Measurements from ENCODE around the gene KAT7.
"Not testable (repeated sequence)": the region's sequence is repeated elsewhere in the genome, so short reads cannot be mapped to it uniquely, and the experiment has no call there.

The KAT7 gene

GRCh38 chr17:49814781-49815529 lies 26.5 kb downstream of the KAT7 start:
- no peak for DNase-seq

DNA sequence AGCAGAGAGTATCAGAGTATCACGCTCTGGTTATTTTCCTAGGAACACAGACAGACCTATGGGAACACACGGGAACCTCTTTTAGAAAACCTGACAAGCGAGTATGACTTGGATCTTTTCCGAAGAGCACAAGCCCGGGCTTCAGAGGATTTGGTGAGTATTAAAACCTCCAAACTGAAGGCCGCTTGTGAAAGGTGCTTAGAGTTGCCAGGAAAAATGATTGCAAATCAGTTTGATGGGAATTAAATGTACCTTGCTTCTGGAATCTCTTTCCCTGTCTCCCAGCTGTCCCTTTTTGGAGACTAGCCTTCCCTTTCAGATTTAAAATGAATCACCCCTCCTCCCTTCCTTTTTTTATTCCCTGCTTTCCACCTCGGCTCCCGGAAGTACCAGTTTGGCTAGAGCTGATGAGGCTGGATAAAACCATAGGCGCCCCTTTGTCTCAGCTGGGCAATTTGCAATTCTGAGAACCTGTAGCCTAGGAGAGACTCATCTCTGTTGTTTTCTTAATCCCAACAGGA lies 27.3 kb downstream of the KAT7 start:
- no peak for DNase-seq

DNA sequence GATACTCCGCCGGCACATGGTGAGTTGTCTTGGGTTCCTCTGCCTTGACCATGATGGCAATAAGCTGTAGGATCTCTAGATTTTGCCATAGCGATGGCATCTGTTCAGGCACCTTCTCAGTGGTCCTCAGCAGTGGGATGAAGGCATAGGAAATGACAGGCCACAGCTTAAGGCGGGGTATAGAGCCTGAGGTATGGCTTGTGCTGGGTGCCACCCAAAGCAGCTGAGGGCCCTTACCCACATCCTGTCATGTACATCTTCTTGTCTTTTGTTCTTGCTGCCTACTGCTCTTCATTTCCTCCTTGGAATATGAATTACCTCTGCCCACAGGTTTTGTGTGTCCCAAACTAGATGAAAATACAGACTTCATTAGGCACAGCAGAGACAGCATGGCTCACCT lies 29.5 kb downstream of the KAT7 start:
- DNase-seq = no peak

DNA sequence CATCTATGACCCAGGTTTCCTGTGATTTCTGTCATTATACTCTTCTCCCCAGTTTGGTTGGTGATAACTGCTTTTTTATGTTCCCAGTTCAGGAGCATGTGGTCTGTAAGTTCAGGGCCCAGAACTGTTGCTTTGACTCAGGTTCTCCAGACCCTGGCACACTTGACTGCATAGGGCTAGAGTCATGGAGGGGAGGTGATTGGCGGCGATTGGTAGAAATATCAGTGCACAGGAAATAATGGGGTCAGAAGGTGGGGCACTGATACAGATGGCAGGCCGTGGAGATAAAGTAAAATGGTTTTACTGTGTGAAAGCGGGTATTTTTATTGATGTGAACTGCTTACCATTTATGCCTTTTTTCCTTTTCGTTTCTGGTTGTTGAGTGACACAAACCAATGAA lies 30.7 kb downstream of the KAT7 start:
- DNase-seq = no peak

GRCh38 chr17:49819651-49820050 lies 31.2 kb downstream of the KAT7 start:
- no peak for DNase-seq

DNA sequence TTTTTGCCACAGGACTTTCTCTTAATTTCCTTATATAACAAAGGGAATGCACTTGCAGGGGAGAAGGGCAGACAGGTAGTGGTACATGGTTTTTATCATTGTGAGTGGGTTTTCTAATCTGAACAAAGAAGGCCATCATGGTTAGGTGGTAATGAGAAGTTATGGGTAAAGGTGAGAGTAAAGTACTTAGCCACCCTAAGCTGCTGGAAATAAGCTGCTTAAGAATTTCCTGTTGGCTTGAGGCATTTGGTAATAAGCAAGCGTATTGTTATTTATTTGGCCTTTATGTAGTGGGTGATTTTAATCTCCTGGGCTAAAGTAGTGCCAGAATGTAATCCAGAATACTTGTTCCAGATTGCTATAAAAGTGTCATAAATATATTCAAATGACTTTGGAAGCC lies 32.3 kb downstream of the KAT7 start:
- no peak for DNase-seq

DNA sequence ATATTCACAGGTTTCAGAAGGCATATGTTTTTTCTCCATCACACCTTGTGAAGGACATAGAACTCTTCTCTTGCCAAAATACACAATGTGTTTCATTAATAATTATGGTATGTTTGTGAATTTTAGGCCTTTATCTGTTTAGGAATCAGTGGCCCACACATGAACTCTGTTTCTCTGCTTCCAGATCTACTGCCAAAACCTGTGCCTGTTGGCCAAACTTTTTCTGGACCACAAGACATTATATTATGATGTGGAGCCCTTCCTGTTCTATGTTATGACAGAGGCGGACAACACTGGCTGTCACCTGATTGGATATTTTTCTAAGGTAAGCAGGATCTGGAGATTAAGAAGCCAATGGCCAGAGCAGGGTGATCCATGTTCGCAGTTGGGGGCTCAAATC lies 33.0 kb downstream of the KAT7 start:
- no peak for DNase-seq

DNA sequence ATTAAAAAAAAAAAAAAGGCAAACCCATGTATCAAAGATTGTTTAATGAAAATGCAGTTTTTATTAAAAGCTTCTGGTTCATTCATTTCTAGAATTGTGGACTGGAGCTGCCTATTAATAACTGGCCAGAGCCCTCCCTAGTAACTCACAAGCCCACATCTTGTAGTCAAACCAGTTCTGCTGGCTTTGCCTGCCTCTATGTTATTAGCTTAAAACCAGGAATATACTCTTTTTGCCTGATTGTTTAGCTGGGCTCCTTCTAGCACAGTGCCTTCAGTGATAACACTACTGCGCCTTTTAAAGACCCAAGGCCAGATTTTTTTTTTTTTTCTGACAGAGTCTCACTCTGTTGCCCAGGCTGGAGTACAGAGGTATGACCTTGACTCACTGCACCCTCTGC lies 33.4 kb downstream of the KAT7 start:
- DNase-seq = no peak

GRCh38 chr17:49822829-49823228 lies 34.3 kb downstream of the KAT7 start:
- DNase-seq = no peak

DNA sequence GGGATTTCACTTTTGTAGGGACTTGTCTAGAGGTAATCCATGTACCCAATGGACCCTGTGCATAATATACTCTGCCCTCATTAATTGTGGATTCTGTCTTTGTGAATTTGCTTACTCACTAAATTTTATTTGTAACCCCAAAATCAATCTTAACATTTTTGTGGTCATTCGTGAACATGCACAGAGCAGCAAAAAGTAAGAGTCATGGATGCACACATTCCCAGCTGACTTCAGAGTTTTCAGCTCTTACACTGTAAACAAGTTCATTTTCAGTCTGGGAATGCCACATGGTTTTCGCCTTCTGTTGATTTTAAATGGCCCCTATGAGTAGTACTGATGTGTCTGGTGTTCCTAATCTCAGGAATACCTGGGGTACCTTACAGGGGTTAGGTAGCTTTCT lies 35.1 kb downstream of the KAT7 start:
- no peak for DNase-seq

DNA sequence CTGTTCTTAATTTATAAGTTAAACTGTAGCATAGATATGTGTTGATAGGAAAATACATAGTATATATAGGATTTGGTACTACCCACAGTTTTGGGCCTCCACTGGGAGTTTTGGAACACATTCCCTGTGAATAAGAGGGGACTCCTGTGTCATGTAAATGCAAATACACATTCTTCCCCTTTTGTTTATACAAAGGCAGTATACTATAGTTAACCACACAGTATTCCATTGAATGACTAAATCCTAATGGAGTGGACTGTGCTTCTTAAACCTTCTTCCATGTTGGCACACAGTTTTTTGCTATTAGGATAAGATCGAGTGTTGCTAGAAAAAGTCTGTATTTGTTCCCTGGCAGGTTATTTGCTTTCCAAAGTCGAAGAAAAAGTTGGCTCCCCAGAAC lies 37.2 kb downstream of the KAT7 start:
- DNase-seq = no peak

DNA sequence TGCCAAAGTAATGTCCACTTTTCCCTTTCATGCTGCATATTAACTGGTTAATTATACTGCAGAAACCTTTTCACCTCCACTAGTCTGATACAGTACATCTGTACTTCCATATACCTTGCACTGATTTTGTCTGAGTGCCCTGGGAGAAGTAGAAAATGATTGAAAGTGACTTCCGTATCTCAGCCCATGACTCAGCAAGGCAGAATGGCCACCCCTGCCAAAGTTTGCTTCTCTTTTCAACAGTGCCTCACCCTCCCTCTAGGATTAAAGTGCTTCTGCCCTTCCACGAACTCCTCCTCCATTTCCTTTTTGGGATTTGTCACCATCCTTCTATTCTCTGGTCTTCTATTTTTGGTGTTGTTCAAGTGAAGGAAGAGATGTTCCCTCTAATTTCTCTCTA lies 39.8 kb downstream of the KAT7 start:
- DNase-seq = not testable (repeated sequence)

DNA sequence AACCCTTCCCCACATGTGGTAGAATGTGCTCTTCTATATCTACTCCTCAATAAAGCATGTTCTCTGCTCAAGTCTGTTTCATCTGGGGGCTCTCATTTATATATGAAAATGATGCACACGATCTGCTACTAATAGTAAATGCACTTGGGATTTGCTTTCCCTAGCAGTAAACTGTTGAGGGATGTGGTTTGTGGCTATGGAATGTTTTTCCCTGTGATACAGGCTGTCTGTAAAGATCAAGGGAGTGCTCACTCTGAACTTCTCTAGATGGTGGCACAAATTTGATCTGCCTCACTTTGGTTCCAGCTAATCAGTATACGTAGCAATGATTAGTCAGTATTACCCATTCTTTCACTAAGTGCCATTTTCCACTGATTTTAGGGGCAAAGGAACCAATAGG lies 40.5 kb downstream of the KAT7 start:
- DNase-seq = no peak

- no peak for DNase-seq
These were observed 42.1 kb downstream of the KAT7 start for GRCh38 chr17:49830605-49831004.

DNA sequence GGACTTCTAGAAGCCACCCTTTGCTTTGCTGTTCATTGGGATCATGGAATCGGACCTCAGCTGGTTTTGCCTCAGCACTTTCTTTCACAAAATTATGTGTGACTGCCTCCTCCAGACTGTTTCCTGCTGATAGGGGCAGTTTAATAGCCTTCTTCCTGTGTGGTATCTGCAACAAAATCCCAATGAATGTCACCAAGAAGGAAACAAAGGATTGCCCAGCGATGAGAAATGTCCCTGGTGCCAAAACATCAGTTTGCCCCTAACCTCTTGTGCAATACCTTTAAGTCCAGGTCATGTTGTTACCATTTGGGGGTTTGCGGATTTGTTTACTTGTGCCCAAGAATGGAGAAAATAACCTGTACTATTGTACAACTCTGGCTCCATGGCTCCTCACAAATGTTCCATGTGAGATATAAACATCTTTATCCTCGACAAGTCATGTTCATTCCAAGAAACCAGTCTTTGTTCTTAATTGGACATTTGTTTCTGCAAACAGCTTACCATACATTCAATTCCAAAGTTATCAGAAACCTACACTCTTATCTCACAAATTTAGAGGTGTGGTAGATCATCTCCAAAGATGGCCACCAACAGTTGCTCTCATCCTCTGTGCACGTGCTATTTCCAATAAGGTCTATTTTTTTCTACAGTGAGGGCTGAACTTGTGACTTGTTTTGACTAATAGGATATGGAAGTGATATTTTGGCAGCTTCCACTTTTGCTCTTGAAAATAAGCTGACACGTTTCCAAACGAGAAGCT lies 44.5 kb downstream of the KAT7 start:
- no peak for DNase-seq

GRCh38 chr17:49834118-49834743 lies 45.8 kb downstream of the KAT7 start:
- no peak for DNase-seq

- DNase-seq = no peak
These were observed 47.0 kb downstream of the KAT7 start for GRCh38 chr17:49835472-49835871.

GRCh38 chr17:49836111-49837030 lies 47.9 kb downstream of the KAT7 start:
- DNase-seq = no peak

DNA sequence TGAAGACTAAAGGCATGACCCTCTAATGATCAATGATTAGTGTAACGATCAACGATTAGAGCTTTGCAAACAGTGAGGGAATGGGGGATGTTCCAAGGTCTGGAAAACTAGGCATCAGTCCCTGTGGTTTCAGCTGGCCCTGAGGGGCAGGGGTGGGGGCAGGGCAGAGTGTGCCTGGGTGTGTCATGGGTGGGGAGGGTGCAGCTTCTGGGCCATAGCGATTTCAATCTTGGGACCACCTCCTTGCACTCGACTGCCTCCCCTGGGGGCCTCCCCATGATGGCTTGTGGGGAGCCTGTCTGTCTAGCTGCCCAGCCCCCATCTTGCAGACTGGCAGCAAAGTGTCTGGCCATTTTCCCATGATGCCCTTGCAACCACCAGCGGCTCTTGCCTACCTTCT lies 51.0 kb downstream of the KAT7 start:
- DNase-seq = no peak

DNA sequence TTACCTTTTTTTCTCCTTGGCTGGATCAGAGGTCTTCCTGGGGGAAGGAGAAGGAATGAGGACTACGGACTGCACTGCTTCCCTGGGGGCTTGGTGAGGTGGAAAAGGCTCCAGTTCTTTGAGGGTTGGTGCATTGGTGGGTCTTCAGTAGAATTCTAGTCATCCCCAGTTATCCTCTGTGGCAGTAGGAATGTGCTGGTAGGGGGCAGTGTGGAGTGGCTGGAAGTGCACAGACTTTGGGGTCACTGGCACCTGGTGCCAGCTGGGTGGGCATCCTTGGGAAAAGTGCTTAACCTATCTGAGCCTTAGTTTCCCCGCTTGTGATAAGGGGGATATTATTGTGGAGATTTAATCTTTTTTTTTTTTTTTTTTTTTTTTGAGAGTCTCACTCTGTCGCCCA lies 53.1 kb downstream of the KAT7 start:
- DNase-seq = no peak

DNA sequence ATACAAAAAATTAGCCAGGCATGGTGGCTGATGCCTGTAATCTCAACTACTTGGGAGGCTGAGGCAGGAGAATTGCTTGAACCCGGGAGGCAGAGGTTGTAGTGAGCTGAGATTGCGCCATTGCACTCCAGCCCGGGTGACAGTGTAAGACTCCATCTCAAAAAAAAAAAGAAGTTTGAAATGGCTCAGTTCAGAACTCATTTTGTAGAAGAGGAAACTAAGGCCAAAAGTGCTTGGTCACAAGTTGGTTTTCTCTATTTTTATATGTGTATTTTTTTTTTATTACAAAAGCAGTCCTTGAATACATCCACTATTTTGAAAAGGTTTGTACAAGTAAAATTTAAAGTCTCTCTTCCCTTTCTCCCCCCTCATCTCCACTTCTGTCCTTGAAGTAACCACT lies 53.9 kb downstream of the KAT7 start:
- no peak for DNase-seq

DNA sequence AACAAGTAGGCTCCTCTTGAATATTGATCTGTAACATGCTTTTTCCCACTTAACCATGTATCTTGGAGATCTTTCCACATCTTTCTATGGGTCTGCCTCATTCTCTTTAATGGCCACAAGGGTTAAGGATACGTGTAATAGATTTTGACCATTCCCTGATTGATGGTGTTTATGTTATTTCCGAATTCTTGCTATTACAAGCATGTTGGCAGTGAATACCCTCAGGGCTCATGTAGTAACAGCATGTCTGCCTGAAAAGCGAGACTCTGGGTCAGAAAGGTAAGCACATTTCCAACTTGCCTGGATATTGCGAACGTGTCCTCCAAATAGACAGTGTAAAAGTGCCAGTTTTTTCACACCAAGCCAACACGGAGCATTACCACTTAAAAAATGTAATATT lies 54.4 kb downstream of the KAT7 start:
- no peak for DNase-seq

All from NCI-H1694 treated with DMSO at 0.1 percent for 48 hours (cell line).